Measurements from ENCODE around the gene LEO1.

The LEO1 gene

GRCh38 chr15:51971375-51972133 is at the start of gene LEO1:
LEO1 (minus strand) TSS chr15:51971778; CDS start chr15:51971745, 33 bp downstream.
- DNase-seq: peak; percentile 83 to 98 (median 91)
- intact Hi-C loops (cut with DNase I): loop anchor here (5.0 kb wide), 2 partner anchors 46 to 166 kb away; partner anchors contain the start of gene MAPK6

DNA sequence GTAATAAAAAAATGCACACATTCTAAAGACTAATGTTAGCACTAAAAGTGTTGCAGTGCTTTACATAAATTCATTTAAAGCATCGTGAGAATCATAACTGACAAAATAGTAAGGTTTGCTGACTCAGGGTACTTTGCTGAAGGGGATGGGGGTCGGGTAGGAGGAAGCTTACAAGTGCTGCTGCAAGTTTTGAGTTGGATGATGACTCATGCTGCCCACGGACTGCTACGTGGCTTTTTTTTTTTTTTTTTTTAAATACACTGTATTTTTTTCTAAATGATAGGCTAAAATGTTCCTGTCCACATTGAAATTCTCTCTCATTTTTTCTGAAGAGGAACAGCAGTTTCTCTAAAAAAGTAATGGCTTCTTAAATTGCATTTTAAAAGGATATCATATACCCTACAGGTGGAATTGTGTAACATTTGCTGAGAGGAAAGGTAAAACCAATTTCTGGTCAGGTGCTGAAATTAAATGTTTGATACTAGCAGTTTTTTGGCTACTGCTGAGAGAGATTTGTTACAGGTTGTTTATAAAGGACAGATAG is 49.6 kb upstream of the LEO1 start:
- intact Hi-C loops (cut with DNase I): no loop called here
- no peak for DNase-seq

DNA sequence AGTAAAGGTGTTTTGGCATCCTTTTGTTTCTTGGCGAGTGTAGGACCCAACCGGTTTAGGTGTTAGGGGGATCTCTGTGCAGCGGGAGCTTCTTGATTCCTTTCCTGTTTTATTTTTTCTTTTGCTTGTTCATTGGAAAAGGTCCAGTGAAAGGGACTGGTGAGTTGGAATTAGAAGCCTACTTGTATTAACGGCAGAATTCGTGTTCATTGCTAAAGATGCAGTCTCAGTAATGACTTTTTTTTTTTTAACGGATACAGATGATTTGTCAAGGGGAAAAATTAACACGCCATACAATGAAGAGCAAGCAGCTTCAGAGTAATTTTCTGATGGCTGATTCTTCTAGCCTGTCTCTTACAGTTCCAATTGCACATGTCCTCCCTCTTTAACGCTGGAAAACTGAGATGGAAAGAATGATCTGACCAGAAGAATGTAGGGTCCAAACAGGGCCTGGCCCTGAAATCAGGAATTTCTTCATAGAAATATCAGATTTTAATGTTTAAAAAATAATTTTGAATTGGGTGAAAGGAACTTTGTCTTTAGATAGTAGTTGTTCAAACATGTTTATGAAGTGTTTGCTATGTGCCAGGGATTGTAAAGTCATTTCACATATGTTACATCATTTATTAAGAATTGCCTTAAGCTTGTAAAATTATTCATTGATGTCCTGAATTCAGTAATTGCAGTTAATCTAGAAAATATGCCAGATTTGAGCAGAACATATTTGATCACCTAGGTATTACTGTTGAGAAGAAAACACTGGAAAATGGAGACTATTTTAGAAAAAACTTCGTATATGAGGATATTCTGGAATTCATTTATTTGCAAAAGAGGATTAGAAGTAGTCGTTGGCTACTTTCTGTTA is 48.9 kb upstream of the LEO1 start:
- intact Hi-C loops (cut with DNase I): no loop called here
- no peak for DNase-seq

DNA sequence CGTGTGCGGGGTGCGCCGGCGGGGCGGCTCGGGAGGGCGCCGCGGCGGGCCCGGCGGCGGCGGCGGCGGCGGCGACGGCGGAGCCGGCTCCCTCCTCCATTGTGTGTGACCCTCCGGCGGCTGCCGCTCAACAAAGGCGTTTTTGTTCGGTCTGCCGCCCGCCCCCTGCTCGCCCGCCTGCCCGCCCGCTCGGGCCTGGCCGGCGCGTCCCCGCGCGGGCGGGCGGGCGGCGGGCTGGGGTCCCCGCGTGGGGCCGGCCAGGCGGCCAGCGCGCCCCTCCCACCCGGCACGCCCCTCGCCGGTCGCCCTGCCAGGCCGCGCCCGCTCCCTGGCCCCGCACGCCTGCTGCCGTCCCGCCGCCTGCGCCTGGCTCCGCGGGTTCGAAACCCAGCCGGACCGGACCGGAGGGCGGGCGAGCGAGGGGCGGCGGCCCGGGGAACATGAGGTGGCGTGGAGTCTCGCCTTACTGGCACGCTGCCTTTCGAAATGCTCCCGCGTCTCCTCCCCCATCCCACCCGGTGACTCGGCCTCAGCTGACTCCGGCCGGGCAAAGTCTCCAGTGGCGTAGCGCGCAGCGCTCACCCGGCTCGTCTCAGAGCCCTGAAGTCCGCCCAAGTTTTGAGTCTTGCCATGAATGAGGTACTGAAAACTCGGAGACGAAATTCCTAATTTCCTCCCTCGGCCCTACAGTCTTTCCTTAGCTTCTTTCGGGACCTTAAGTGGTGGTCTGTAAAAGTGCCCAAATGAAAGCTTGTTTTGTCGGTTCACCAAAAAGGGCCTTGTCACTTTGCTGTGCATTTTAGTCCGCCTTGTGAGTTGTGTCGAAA is 48.0 kb upstream of the LEO1 start:
- peak; percentile 64 to 97 (median 74) for DNase-seq

GRCh38 chr15:52018693-52019393 is 47.3 kb upstream of the LEO1 start, which contains the start of gene MAPK6:
MAPK6 (plus strand) TSS chr15:52019219; CDS start chr15:52046461, 27,242 bp downstream.
- peak; percentile 84 to 99 (median 88) for DNase-seq
- intact Hi-C loops (cut with DNase I): loop anchor here (1.0 to 5.0 kb wide), 2 partner anchors 47 to 60 kb away; partner anchors contain the start of gene LEO1

More for the DNA sequence above, 48.0 kb upstream of the LEO1 start:
- intact Hi-C loops (cut with DNase I): loop anchor here (1.0 to 5.0 kb wide), 2 partner anchors 47 to 60 kb away; partner anchors contain the start of gene LEO1

DNA sequence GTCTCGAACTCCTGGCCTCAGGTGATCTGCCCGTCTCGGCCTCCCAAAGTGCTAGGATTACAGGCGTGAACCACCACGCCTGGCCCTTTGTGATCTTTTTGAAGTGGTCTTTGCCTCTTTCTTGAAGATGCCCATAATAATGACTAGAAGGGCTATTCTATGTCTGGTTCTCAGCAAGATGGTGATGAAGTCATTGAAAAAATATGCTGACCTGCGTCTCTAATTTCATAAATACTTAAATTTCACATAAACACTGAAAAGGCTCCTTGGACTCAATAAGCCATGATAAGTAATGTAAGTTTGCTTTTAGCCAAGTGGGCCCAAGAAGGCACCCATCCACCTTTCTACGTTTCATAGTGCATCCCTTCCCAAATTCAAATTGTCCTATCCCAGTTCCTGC is 46.7 kb upstream of the LEO1 start:
- no peak for DNase-seq
- intact Hi-C loops (cut with DNase I): loop anchor here (5.0 kb wide), 1 partner anchor 46 kb away; the partner anchor contains the start of gene LEO1

- intact Hi-C loops (cut with DNase I): loop anchor here (5.0 kb wide), 1 partner anchor 44 kb away; the partner anchor contains the start of gene LEO1
- no peak for DNase-seq
Observed at GRCh38 chr15:52016316-52016715, 44.7 kb upstream of the LEO1 start.

GRCh38 chr15:52014616-52015015 is 43.0 kb upstream of the LEO1 start:
- intact Hi-C loops (cut with DNase I): loop anchor here (5.0 kb wide), 1 partner anchor 42 kb away; the partner anchor contains the start of gene LEO1

GRCh38 chr15:52013151-52013791 is 41.7 kb upstream of the LEO1 start:
- DNase-seq: no peak
- intact Hi-C loops (cut with DNase I): no loop called here

More at GRCh38 chr15:52014616-52015015, 43.0 kb upstream of the LEO1 start:
- no peak for DNase-seq

GRCh38 chr15:52012210-52012609 is 40.6 kb upstream of the LEO1 start:
- intact Hi-C loops (cut with DNase I): no loop called here
- no peak for DNase-seq

GRCh38 chr15:52011711-52012144 is 40.1 kb upstream of the LEO1 start:
- DNase-seq: no peak
- intact Hi-C loops (cut with DNase I): no loop called here

DNA sequence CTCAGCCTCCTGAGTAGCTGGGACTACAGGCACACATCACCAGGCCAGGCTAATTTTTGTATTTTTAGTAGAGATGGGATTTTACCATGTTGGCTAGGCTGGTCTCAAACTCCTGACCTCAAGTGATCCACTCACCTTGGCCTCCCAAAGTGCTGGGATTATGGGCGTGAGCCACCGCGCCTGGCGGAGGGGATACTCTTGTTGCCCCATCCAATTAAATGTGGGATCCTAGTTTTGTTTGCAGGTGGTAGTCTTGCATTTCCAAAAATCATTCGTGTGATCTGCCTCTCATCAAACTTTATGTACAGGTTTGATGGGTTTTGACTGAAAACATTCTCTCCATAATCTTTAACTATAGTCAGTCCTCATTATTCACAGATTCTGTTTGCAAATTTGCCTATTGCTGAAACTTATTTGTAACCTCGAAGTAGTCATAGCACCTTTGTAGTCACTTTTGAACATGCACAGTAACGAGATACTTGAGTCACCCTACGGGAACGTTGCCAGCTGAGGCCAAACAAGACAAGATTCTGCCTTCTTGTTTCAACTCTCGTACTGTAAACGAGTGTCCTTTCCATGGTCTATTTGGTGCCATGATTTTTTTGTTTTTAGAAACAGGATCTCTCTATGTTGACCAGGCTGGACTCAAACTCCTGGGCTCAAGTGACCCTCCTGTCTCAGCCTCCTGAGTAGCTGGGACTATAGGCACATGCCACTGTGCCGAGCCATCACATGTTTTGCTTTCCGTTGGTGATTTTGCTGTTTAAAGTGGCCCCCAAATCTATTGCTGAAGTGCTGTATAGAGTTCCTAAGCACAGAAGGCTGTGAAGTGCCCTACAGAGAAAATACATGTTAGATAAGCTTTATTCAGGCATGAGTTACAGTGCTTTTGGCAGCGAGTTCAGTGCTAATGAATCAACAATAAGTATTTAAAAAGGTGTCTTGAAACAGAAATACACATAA is 39.3 kb upstream of the LEO1 start:
- peak in 1 of 10 donors; percentile 35 for DNase-seq
- intact Hi-C loops (cut with DNase I): no loop called here

DNA sequence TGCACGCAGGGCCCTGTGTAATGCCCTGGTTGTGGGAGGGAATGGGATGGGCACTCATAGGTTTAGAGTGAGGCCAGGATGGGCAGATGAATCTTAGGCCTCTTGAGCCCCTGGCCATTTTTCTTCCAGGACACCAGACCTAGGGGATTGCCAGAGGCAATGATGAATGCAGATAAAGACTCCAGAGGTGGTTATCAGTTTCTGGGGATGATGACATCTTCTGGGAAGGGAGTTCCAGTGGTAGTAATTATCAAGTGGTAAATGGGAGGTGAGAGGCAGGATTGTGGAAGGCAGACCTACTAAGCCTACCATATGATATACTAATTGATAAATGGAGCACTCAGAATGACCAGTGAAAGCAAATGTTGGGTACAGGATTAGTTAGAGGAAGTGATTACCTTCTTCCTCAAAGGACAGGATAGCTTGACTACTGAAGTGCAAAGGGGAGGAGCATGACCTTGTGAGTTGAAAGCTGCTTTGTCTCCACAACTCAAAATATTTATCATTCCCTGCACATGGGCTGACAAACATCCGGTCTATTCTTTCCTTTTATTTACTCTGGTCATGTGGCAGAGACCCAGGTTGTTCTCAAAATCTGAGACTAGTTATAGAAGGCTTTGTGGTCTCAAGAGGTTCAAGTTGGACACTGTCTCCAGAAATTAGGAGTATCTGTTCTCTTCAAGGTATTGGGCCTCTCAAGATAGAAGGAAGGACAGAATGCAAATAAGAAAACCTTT is 37.3 kb upstream of the LEO1 start:
- intact Hi-C loops (cut with DNase I): no loop called here

DNA sequence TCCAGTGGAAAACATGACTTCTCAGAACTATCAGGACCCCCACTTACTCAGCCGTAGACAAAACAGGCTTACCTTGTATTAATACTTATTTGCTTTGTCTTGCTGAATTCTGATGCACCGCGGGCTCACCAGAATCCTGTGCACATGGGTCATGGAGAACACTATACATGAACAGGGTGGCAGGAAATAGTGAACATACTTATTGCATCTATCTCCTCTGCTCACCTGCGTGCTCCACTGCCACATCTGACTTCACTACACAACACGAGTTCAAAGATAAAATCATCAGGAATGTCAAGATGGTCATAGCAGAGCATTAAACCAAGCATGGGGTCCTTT is 36.8 kb upstream of the LEO1 start:
- no peak for DNase-seq
- intact Hi-C loops (cut with DNase I): no loop called here

More for the DNA sequence above, 37.3 kb upstream of the LEO1 start:
- DNase-seq: no peak

DNA sequence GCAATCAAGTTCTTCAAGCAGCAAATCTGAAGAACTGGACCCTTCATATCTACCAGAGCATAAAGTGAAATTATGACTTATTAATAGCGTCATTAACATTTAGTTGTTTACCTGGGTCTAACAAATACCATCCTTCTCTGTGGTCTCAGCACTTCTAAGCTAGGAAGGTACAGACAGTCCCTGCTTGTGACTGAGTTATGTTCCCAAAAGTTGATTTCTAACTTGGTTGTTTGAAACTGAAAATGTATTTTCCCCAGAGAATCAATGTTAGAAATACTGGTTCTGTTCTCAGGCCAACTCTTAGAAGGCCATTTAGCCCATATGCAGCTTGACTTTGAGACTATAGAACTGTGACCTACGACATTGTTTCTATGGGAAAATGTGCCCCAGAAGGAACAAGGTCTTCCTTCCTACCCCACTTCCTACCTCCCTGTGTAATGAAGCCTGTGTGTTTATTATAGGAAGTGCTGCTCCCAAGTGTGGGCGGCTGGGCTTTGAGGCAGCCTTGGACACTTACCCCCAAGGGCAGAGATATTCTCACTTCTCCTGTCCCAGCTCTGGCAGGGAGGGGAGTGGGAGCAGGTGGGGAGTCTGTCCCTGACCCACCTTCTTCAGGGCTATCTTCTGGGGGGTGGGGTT is 35.2 kb upstream of the LEO1 start:
- DNase-seq: no peak
- intact Hi-C loops (cut with DNase I): no loop called here

Measured in posterior cingulate gyrus (tissue), 11 donors.